GM23248 (cell line): Measurements from ENCODE around the gene S100A12.

Experiments
- EZH2 ChIP-seq: fragments of 200-600 bp; sonication (generic); IDR thresholded peaks from 2 replicates; pipeline ENCODE4 v1.6.1; 2018; ENCODE audit warnings: antibody characterized with exemption, mild to moderate bottlenecking; ENCODE audit not compliant: insufficient read depth, poor library complexity, severe bottlenecking
- EZH2phosphoT487 ChIP-seq: fragments of 200-600 bp; sonication (generic); IDR thresholded peaks from 2 replicates; pipeline ENCODE4 v1.6.1; 2018; ENCODE audit warnings: antibody characterized with exemption, moderate library complexity, mild to moderate bottlenecking, low read depth; ENCODE audit not compliant: insufficient read depth

DNA sequence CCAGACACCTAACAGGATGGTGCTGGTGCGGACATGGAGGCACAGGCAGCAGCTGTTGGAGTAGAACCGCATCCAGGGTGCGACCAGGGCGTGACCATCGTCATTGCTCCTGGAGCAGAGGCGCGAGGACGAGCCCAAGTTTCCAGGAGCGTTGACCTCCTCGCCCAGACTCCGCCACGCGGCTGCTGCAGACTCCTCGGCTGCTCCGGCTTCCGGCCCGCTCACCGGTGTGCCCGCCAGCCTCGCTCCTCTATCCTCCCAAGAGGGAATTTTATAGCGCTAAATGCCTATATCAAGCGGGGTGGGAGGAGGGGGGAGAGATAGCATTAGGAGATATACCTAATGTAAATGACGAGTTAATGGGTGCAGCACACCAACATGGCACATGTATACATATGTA, 5.3 kb upstream of the S100A12 start:
- TF ChIP-seq EZH2: no peak
- TF ChIP-seq EZH2phosphoT487: no peak
